Hepatocyte (in vitro differentiated cells): ENCODE measurements around the gene ACSS3. TPM values are rescaled to one million over a fixed set of nuclear protein-coding genes. Genes with fewer than 3 reads are reported as not detected.

Experiments
- DNase-seq: peaks from one replicate; pipeline ENCODE4 v3.0.0-alpha.2; 2016; ENCODE audit warnings: low spot score
- H2AFZ ChIP-seq: fragments of 200-600 bp; sonication (generic); 2 replicates; pipeline ENCODE4 v1.6.0; 2016; ENCODE audit warnings: antibody characterized with exemption, mild to moderate bottlenecking
- H3K27ac ChIP-seq: fragments of 200-600 bp; sonication (generic); 2 replicates; pipeline ENCODE4 v1.5.1; 2016; ENCODE audit warnings: mild to moderate bottlenecking
- H3K27me3 ChIP-seq: fragments of 200-600 bp; sonication (generic); 2 replicates; pipeline ENCODE4 v1.6.1; 2016
- H3K36me3 ChIP-seq: fragments of 200-600 bp; sonication (generic); replicated peaks from 2 replicates; pipeline ENCODE4 v1.5.1; 2016; ENCODE audit warnings: low read depth; ENCODE audit not compliant: insufficient read depth
- H3K4me1 ChIP-seq: fragments of 200-600 bp; sonication (generic); 2 replicates; pipeline ENCODE4 v1.5.1; 2016; ENCODE audit warnings: mild to moderate bottlenecking, moderate library complexity; ENCODE audit not compliant: insufficient read depth
- H3K4me2 ChIP-seq: fragments of 200-600 bp; sonication (generic); 2 replicates; pipeline ENCODE4 v1.6.0; 2016
- H3K4me3 ChIP-seq: fragments of 200-600 bp; sonication (generic); 2 replicates; pipeline ENCODE4 v1.5.1; 2016; ENCODE audit warnings: mild to moderate bottlenecking
- H3K79me2 ChIP-seq: fragments of 200-600 bp; sonication (generic); 2 replicates; pipeline ENCODE4 v1.6.0; 2017; ENCODE audit warnings: mild to moderate bottlenecking
- H3K9me2 ChIP-seq: fragments of 200-600 bp; sonication (generic); replicated peaks from 2 replicates; pipeline ENCODE4 v1.6.0; 2017; ENCODE audit warnings: mild to moderate bottlenecking; ENCODE audit not compliant: insufficient read depth
- H3K9me3 ChIP-seq: fragments of 200-600 bp; sonication (generic); 2 replicates; pipeline ENCODE4 v1.5.1; 2016; ENCODE audit warnings: low read depth, mild to moderate bottlenecking
- H4K20me1 ChIP-seq: fragments of 200-600 bp; sonication (generic); 2 replicates; pipeline ENCODE4 v1.6.0; 2016; ENCODE audit warnings: mild to moderate bottlenecking; ENCODE audit not compliant: insufficient read depth, poor library complexity, severe bottlenecking
- CTCF ChIP-seq: fragments of 200-600 bp; sonication (generic); IDR thresholded peaks from 2 replicates; pipeline ENCODE4 v1.5.1; 2016; ENCODE audit warnings: antibody characterized with exemption, mild to moderate bottlenecking; ENCODE audit not compliant: poor library complexity
- EZH2 ChIP-seq: fragments of 200-600 bp; sonication (generic); IDR thresholded peaks from 2 replicates; pipeline ENCODE4 v1.6.1; 2016; ENCODE audit warnings: antibody characterized with exemption, mild to moderate bottlenecking, borderline replicate concordance
- EZH2phosphoT487 ChIP-seq: fragments of 200-600 bp; sonication (generic); IDR thresholded peaks from one replicate; pipeline ENCODE4 v1.6.1; 2018; ENCODE audit warnings: antibody characterized with exemption, mild to moderate bottlenecking, low read depth, moderate library complexity; ENCODE audit not compliant: unreplicated experiment, severe bottlenecking
- WGBS: methylation state at CpG from one replicate; pipeline ENCODE4 v1.1.6; 2016; ENCODE audit warnings: low lambda C conversion rate; ENCODE audit errors: missing lambda C conversion rate; 5-methylcytosine and 5-hydroxymethylcytosine counted together
- polyA plus RNA-seq: library from polyadenylated mRNA; unstranded; fragments of >200 nt; fragmentation: Nextera tagmentation; extraction: Ambion mirVana; gene quantifications from 2 replicates; pipeline ENCODE4 v1.2.1, GENCODE V29; 2016
- total RNA-seq: library from RNA; depleted of rRNA; stranded (reverse); fragments of >200 nt; gene quantifications from 2 replicates; pipeline ENCODE4 v1.2.3, GENCODE V29; 2014

ACSS3 gene
- total and polyA plus RNA-seq, 2 experiments from 2014 or later: 8.5 to 31.4 TPM

- Histone ChIP-seq H3K9me2 (no peaks in the 10 kb centered on the region), H4K20me1 (no peaks in the 10 kb centered on the region), H2AFZ (no peak overlapping the region), H3K79me2 (no peaks in the 10 kb centered on the region), H3K36me3 (no peaks in the 10 kb centered on the region), H3K4me1 (no peaks in the 10 kb centered on the region), H3K4me3 (no peak overlapping the region), H3K27ac (no peak overlapping the region), H3K4me2 (no peak overlapping the region), H3K27me3 (no peaks in the 10 kb centered on the region), H3K9me3 (no peaks in the 10 kb centered on the region)
- no peak for TF ChIP-seq CTCF
- TF ChIP-seq EZH2: no peak
- TF ChIP-seq EZH2phosphoT487: no peak
- no peak for DNase-seq
- 86% methylated on average over 7 of the region's 7 CpGs for WGBS
Observed at GRCh38 chr12:81255456-81255855, 177.6 kb downstream of the ACSS3 start.

DNA sequence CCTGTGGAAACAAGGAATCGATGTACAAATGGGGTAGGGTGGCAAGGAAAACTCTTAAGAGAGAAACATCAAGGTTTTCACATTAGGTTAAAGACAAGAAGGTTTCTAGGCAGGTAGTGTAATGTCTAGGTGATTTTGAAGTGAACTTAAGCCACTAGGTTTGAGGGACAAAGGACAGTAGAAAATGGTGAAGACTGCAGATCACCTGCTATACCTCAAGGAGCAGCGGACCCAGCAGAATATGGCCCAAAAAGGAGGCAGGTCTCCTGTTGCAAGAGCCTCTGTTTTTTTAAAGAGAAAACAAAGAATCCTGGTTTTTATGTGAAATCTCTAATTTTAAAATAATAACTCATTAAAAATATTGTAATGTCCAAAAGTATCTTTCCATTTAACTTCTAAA lies 178.1 kb downstream of the ACSS3 start:
- WGBS: 100% methylated on average over 2 of the region's 2 CpGs
- Histone ChIP-seq H3K4me3 (no peak overlapping the region), H3K4me1 (no peaks in the 10 kb centered on the region), H3K27me3 (no peaks in the 10 kb centered on the region), H4K20me1 (no peaks in the 10 kb centered on the region), H2AFZ (no peak overlapping the region), H3K9me2 (no peaks in the 10 kb centered on the region), H3K9me3 (no peaks in the 10 kb centered on the region), H3K79me2 (no peaks in the 10 kb centered on the region), H3K36me3 (no peaks in the 10 kb centered on the region), H3K4me2 (no peak overlapping the region), H3K27ac (no peak overlapping the region)
- no peak for TF ChIP-seq EZH2phosphoT487
- no peak for TF ChIP-seq CTCF
- no peak for TF ChIP-seq EZH2
- no peak for DNase-seq

- Histone ChIP-seq H2AFZ (no peak overlapping the region), H3K27ac (no peak overlapping the region), H4K20me1 (no peaks in the 10 kb centered on the region), H3K9me2 (no peaks in the 10 kb centered on the region), H3K27me3 (no peaks in the 10 kb centered on the region), H3K4me1 (no peaks in the 10 kb centered on the region), H3K9me3 (no peaks in the 10 kb centered on the region), H3K36me3 (no peaks in the 10 kb centered on the region), H3K79me2 (no peaks in the 10 kb centered on the region), H3K4me3 (no peak overlapping the region), H3K4me2 (no peak overlapping the region)
- TF ChIP-seq EZH2 (no peak), CTCF (peak; percentile 75)
- DNase-seq: peak; percentile 50
- 53% methylated on average over 4 of the region's 4 CpGs for WGBS
Observed at GRCh38 chr12:81257947-81258551, 180.2 kb downstream of the ACSS3 start.

DNA sequence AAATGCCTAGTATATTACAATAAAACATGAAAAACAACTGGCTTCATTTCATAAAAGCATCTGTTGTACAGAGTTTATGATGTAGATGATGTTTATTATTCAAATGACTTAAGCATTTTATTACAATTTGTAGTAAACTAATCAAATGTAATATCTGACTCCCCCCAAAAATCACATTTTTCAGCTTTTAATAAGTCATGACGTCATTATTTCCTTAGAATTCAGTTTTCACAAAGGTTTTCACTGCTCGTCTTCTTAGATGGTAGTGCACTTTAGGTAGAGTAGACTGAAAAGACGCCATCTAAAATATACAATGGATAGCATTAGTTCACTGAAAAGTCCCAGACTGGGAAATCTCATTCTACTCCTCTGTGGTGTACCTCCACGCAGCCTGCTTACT lies 181.5 kb downstream of the ACSS3 start:
- DNase-seq: no peak
- H3K4me1 ChIP-seq: no peaks in the 10 kb centered on the region
- WGBS: 94% methylated on average over 4 of the region's 4 CpGs
- no peaks in the 10 kb centered on the region for H3K36me3 ChIP-seq
- H3K4me3 ChIP-seq: no peak overlapping the region
- H3K9me2 ChIP-seq: no peaks in the 10 kb centered on the region
- H2AFZ ChIP-seq: no peak overlapping the region
- TF ChIP-seq CTCF (no peak), EZH2phosphoT487 (no peak), EZH2 (no peak)
- no peaks in the 10 kb centered on the region for H4K20me1 ChIP-seq
- H3K79me2 ChIP-seq: no peaks in the 10 kb centered on the region
- H3K27ac ChIP-seq: no peak overlapping the region
- H3K9me3 ChIP-seq: no peaks in the 10 kb centered on the region
- H3K27me3 ChIP-seq: no peaks in the 10 kb centered on the region
- no peak overlapping the region for H3K4me2 ChIP-seq
